NCI-H128 (cell line): ENCODE data around the gene CALHM2.

Experiments
- DNase-seq: peaks from one replicate; lab custom pipeline; 2025; ENCODE audit not compliant: unreplicated experiment; lab: John Stamatoyannopoulos, UW

CALHM2 gene

DNA sequence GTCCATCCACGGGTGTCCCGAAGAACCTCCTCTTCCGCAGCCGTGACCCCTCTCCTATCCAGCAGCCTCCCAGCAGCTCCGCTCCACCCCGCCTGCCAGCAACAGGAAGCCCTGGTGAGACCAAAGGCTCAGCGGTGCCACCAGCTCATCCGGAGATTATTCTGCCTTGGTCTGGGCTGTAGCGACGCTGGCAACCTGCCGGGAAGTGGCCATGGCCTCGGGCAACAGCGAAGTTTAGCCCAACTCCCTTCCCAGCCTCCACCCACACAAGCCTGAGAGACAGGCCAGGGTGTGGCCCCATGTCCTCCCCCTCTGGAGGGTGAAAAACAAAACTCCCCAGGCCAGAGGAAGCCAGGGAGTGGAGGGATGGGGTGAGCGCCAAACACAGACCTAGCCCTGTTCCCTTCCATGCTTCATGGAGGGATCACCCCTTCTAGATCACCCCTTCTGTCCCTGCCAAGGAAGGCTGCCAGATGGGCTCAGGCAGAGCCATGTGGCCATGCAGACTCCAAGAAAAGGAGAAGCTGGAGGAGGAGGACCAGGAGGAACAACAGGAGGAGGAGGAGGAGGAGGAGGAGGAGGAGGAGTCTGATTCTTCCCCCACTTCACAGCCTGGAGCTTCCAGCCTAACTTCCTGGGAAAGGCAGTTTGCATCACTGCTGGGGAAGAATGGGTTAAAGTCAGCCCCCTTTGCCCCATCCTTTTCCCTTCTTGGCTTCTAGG is 918 bp downstream of the CALHM2 start:
- DNase-seq, result no peak

DNA sequence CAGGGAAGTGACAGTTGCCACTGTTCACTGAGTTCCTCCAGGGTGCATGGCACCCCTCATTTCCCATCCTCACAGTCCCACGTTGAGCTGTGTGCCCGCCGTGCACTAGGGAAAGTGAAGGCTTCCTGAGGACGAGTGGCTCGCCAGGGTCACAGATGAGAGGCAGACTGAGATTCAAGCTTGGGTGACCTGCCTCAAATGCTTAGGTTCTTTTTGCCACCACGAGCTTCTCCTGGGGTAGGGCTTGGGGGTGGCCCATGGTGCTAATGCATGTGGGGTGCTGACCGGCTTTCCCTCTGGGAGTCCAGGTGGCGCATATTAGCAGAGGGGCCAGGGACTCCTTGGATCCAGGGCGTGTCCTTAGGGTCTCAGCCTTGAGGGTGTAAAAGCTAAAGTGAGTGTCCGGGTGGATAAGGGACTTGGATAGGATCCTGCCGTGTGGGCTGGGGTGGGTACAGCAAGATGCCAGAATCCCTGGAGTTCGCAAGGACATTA is 1.9 kb downstream of the CALHM2 start:
- DNase-seq, result no peak

DNA sequence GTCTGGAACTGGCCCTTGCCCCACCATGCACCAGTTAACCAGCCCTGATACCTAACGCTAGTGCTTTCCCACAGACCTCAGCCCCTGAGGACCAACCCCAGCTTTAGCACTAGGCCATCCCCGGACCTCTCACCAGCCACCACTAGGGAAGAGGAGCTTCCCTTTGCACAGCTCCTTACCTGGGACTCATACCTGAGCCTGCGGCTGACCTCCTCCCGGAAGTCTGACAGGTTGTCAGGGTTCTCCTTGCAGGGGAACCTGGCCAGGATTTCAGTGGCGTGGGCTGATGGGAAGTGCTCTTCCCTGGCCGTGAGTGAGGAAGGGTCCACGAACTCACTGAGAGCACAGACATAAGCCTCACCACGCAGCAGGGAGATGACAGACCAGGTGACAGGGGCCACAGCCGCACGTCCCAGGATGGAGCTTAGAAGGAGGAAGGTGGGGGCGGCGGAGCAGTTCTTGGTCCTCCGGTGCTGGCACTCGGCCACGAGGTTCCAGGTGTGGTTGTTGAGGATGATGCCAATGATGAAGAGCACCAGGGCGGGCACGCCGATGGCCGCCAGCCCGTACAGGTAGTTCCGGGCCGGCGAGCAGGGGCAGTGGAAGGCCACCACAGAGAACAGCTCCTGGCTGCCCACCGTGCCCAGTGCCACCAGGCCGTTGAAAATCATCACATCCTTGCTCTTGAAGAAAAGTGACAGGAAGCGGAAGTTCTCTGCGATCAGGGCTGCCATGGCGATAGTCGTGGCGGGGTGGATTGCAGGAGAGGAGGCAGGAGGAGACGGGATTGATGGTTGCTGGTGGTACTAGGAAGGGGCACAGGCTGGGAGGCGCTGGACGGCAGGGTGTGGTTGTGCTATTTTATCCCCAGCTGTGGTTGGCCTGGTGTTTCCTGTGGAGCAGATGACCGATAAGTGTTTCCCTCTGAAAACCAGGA is 2.7 kb downstream of the CALHM2 start:
- DNase-seq, result no peak

DNA sequence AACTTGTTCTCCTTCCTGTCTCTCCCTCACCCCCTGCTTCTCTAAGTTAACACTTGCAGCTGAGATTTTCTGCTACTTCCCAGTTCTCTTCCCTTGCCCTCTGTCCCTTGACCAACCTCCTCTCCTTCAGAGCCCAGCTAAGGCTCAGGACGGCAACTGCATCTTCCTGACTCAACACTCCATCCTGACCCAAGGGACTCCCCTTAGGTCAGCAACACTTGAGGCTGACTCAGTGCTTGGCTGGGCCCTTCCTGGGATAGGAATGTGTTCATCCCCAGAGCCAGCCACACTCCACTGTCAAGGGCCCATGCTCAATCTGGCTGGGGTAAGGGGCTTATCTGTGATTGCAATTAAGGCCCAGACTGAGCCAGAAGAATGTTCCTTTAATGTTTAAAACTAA is 3.4 kb downstream of the CALHM2 start:
- DNase-seq, result no peak

DNA sequence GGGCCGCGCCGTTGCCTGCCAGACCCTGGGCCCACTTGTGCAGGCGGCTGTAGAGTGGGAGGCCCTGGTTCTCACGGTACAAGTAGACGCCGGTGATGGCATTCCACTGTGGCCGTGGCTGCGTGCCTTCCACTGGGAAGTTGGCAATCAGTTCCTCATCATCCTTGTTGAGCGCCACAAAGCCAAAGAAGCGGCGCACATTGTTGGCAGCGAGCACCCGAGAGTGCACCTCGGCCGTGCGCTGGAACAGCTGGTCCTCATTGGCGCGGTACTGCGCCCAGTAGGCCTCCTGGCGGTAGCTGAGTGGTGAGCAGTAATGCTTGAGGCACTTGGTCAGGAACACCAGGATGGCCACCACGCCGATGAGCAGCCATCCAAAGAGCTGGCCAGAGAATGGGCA is 5.0 kb downstream of the CALHM2 start:
- no peak for DNase-seq

DNA sequence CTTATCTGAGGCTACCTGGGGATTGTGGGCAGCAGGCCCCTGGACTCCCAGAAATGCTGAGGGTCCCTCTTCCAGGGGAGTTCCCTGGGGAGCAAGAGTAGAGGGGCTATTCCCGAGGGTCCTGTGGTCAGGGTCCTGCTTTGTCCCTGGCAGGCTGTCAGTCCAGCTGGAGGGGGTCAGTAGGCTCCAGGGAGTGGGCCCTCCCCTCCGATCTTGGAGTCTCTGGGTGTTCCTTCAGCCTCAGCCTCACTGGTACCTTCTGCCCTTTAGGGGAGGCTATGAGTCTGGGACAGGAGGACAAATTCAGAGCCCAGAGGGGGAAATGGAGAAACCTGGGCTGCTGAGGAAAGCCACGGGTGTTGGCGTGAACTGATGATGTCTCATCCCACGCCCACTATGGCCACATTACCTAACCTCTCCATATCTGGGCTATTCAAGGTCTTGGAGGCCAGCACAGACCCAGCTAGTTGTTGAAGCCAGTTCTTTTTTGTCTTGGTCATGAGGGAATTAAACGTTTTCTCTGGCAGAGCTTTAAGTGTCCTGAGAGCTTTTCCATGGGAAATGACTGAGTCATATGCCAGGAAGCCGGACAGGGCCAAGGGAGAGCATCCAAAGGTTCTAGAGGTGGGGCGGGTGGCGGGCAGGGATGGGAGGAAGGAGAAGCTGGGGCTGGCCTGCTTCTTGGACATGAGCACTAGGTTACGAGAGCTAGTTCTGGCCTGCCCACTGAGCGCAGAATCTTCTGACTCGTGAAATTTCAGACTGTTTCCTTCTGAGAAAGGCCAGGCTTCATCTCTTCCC is 6.2 kb downstream of the CALHM2 start:
- DNase-seq, result no peak

DNA sequence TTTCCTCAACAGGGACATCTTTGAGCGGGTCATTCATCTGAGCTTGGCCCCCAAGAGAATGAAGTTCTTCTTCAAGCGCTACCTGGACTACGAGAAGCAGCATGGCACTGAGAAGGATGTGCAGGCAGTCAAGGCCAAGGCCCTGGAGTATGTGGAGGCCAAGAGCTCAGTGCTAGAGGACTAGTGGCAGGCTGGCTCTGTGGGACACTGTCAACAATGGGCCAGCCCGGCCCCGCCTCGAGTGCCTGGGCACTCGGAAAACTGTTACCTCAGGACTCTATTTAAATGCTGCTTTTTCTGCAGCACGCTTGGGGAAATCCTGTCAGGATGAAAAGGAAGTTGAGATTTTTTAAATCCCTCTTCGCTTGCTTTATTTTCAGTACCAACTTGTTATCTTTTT is 6.8 kb downstream of the CALHM2 start:
- DNase-seq, result no peak

DNA sequence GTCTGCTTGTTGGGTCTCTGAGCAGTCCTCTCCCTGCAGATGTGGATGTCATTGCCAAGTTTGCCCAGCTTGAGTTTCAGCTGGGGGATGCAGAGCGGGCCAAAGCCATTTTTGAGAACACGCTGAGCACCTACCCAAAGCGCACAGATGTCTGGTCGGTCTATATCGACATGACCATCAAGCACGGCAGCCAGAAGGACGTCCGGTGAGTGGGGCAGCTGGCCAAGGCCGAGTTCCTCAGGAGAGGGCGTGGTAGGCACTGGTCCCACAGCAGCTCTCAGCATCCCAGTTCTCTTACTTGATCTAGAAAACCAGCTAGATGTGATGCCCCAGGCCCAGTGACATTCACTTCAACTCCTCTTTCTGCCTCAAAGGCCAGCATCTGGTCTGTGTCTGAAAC is 7.7 kb downstream of the CALHM2 start:
- DNase-seq, result no peak

DNA sequence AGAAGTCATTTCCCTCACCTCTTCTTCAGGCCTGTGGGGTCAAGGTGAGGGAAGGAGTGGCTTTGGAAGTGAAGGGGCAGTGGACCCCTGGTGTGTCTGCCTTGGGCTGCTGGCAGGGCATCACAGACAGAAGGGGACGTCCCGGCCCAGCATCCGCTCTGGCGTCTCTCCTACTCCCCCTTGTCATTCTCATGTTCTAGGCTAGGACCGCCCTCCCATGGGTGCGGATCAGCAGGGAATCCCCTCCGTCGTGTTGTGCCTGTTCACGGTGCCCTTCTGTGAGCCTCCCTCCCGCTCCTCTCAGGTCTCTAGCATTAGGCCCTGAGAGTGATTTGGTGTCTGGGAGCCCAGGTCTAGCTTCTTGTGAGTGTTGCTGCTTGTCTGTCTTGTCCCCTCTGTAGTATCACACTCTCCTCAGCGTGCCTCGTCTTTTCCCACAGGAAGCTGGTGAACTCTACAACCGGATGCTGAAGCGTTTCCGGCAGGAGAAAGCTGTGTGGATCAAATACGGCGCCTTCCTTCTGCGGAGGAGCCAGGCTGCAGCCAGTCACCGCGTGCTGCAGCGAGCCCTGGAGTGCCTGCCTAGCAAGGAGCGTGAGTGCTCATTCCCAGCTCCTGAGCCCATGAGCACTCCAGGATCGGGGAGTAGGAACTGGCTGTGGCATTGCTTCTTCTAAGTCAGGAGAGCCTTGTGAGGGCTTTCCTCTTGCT is 8.5 kb downstream of the CALHM2 start:
- no peak for DNase-seq

DNA sequence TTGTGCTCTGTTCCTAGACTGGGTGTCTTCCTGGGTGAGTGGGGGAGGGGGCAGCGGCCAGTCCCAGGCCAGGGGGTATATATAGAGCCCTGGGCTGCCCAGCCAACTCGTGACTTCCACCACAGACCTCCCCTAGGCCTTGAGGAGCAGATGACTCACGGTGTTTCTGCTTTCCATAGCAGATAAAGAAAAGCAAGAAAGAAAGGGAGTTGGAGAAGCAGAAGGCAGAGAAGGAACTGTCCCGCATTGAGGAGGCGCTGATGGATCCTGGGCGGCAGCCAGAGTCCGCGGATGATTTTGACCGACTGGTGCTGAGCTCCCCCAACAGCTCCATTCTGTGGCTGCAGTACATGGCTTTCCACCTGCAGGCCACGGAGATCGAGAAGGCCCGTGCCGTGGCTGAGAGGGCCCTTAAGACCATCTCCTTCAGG is 10.1 kb downstream of the CALHM2 start:
- no peak for DNase-seq

DNA sequence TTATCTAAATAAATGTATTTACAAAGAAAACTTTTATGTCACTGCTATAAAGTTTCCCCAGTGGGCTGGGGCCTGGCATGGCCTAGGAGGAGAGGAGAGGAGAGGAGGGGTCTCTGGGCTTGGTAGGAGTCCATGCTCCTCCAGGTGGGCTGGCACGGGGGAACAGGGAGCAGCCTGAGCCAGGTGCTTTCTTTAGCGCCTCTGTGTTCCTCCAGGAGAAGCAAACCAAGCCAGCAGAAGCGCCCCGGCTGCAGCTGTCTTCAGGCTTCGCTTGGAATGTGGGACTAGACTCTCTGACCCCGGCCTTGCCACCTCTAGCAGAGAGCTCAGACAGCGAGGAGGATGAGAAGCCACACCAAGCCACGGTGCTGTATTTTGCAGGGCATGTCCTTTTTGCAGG is 10.6 kb downstream of the CALHM2 start:
- DNase-seq, result no peak

DNA sequence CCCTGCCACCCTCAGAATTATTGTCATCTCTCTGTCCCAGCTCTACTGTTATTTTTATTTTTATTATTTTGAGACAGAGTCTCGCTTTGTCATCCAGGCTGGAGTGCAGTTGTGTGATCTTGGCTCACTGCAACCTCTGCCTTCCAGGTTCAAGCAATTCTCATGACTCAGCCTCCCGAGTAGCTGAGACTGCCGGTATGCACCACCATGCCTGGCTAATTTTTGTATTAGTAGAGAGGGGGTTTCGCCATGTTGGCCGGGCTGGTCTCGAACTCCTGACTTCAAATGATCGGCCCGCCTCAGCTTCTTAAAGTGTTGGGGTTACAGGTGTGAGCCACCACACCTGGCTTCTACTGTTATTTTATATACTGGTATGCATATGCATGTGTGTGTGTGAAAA is 11.0 kb downstream of the CALHM2 start:
- DNase-seq, result no peak

DNA sequence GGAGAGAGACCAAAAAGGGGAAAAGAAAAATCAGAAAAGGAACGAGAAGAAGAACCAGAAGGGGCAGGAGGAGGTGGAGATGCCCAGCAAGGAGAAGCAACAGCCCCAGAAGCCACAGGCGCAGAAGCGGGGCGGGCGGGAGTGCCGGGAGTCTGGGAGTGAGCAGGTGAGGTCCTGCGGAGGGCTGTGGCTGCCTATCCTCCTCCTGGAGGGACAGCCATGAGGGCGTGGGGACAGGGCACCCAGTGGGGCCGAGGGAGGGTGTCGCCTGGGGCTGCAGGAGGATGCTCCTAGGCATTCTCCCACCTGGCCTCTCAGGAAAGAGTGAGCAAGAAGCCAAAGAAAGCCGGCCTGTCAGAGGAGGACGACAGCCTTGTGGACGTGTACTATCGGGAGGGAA is 11.8 kb downstream of the CALHM2 start:
- DNase-seq, result no peak

DNA sequence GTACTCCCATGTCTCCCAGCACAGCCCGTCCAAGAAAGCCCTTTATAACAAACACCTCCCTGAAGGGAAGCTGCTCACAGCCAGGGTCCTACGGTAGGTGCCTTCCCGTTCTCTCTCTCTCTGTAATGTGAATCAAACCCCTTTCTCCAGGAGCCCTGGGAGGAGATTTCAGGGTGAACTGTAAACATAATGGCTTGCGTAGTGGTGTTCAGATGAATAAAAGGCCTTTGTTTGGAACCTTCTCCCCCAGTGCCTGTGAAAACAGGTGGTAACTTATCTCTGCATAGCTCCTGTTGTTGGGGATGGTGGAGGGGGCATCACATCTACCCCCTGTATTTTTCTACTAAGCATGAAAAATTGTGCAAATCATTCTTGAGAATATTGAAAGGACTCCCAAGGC is 12.4 kb downstream of the CALHM2 start:
- no peak for DNase-seq

DNA sequence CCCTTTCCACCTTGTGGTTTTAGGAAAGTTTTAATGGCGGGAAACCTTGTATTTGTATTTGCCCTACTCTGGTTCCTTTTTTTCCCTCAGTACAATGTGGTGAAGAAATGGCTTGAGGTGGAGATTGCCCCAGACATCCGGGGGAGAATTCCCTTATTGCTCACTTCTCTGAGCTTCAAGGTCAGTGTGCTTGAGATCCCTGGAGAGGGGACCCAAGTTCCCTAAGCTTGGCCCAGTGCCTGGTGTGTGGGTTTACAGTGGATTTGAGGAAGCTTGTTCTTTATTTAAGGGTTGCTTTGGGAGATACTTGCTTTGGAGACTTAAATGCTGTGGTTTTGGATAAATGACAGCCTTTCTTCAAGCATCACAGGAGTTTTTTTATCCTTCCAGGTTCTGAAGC is 18.3 kb downstream of the CALHM2 start:
- no peak for DNase-seq

DNA sequence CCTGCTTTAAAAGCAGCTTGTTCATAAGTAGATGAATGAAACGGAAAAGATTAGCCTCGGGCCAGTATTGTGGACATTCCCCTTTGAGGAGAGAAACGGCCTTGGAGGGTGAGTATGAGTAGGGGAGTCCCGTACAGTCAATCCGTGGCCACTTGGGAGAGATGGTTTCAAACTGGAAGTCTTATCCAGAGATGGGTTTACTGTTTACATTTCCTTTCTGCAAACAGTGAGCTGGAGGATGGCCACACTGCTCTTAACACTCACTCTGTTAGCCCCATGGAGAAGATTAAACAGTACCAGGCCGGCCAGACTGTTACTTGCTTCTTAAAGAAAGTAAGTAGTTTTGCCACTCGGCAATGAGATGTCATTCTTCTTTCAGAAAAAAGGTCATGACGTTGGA is 20.3 kb downstream of the CALHM2 start:
- no peak for DNase-seq

DNA sequence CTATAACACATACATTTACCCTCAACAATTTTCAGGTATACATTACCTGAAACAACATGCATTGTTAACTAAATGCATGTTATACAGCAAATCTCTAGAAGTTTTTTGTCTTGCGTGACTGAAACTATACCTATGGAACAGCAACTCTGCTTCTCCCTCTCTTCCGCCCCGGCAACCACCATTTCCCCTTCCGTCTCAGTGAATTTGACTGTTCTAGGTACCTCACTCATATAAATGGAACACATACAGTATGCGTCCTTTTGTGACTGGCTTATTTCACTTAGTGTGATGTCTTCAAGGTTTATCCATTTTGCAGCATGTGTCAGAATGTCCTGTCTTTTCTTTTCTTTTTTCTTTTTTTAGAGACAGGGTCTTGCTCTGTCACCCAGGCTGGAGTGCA is 22.5 kb downstream of the CALHM2 start:
- no peak for DNase-seq

DNA sequence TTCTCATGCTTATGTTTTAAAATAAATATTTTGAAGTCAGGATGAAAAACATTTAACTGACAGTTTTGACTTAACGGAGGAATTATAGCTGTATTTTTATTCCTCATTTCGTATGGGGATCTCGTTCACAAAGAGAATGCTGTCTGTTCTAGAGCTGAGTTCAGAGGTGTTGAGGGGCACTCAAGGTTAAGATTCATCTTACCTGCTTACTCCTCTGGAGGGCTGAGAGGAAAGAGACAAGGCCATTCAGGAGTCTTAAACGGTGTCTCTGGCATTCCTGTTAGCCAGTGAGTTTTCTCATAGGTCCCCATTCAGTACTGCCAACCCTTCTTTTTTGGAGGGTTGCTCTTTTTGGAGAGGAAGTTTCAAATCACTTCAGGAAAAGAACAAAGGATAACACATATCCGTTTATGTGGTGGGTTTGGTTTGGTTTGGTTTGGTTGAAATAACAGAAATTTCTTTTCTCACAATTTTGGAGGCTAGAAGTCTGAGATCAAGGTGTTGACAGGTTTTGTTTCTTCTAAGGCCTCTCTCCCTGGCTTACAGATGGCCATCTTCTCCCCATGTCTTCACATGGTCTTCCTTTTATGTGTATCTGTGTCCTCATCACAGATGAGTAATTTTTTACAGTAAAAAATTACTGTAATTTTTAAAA is 23.1 kb downstream of the CALHM2 start:
- no peak for DNase-seq

DNA sequence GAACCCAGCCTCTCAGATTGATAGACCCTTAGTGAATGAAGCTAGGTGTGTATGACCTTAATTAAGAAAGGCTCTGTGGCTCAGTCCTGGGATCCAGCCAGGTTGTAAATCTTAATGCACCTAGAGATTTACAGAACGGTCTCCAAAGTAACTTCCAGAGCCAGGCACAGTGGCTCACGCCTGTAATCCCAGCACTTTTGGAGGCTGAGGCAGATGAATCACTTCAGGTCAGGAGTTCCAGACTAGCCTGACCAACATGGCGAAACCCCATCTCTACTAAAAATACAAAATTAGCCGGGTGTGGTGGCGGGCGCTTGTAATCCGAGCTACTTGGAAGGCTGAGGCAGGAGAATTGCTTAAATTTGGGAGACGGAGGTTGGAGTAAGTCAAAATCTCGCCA is 24.3 kb downstream of the CALHM2 start:
- DNase-seq, result no peak

DNA sequence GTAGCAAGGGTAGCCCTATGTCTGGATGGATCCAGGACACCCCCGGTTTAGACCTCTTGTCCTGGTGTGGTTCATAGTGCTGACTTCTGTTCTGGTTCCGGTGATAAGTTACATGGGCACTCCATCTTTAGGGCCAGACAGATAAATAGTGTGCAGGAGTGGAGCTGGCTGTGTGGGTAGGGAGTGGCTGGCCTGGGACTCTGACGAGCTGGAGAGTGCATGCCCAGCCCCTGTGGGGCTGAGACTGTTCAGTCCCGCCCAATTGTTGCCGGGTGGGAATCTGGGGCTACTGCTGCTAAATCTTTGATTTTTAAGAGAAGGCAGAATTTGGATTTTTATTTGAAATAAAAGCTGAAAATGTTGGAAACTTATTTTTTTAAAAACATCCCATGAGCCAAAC is 28.4 kb downstream of the CALHM2 start:
- no peak for DNase-seq
